HG03060 (cell line): ENCODE measurements around the gene ORM2.

Source experiments
- ATAC-seq: cut with Tn5 transposase; IDR thresholded peaks from one replicate; pipeline ENCODE4 v1.9.1; 2021; ENCODE audit warnings: low read depth, moderate number of reproducible peaks; ENCODE audit not compliant: unreplicated experiment

Gene ORM2

DNA sequence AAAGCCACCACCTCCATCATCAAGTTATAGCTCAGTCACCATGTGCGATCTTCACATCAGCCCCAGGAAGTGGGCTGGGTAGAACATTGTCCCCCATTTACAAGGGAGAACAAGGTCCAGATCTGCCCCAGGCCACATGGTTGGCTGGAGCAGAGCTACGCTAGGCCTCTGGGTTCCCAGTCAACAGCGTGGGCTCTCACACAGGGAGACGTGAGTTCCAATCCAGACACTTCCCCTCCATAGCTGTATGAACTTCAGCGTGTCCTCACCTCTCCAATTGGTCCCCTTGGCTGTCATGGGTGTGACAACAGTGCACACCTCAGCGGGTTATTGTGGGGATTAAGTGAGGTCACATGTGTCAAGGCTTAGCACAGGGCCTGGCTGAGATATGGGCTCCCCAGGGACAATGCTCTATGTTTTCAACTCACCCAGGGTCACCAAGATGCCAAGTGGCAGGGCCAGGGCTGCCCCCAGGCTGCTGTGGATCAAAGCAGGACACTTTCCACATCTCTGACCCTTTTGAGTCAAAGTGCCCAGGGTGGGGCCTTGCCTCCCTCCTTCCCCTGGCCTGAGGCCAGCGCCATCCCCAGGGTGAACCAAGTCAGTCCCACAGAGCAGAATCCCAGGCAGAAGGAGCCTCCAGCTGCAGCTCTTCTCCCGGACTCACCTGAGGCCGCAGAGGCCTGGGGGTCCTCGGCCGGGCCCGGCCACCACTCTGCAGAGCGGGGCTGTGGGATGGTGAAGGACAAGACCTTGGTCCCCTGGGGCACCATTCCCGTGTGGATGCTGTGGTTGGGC lies 38.3 kb downstream of the ORM2 start:
- ATAC-seq, result no peak

DNA sequence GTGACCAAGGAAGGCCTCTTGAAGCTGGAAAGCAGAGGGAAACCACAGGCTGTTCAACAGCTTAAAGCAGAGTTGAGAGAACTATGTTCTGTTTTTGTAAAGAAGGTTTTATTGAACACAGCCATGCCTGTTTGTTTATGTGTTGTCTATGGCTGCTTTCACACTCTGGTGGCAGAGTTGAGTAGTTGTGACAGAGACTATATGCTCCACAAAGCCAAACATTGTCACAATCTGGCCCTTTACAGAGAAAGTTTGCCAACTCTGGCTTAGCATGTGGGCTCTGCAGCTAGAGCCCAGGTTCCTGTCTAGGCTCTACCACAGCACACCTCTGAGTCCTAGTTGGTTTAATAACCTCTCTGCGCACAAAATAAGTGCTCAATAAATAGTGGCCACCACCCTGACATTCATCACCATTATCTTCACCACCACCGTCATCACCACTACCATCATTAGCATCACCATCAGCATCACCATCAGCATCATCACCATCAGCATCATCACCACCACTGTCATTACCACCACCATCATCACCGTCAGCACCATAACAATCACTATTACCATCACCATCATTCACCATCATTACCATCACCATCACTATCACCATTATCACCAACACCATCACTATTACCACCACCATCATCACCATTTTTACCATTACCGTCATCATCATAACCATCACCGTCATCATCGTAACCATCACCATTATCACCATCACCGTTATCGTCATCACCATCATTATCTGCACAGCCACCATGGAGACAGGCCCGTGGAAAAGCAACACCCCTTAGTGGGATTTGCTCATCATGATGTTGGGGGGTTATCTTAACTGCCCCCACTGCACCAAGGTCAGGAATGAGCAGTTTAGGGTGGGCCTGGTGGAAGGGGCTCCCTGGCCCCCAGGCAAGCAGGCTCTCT lies 39.8 kb downstream of the ORM2 start:
- no peak for ATAC-seq

DNA sequence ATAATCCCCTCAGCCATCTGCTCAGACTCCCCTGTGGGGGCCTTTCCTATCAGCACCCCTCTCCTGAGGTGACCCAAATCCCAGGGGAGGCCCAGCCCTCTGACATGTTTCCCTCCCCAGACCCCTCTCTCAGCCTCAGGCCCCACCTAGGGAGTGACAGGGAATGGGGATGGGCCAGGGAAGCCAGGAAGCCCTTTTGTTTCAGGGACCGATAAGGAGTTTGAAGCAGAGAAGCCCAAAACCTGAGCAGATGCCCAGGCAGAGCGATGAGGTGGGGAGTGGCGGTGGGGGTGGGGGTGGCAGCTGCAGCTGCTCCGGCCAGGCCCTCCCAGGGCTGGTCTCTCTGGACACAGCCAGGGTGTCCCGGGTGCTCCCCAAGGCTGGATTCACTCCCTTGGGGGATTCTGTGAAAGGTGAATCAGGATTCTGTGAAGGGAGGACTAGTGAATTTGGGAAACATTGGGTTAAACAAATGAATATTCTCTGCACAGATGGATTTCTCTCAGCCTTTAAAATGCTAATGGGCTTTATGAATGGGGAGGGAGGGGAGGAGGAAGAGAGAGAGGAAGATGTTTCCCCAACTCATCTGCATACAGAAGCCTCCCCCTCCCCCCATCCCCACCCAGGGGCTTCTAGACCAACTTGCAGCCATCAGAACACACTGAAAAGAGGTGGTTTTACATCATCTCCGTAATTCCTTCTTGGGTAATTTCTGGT lies 40.7 kb downstream of the ORM2 start:
- no peak for ATAC-seq

DNA sequence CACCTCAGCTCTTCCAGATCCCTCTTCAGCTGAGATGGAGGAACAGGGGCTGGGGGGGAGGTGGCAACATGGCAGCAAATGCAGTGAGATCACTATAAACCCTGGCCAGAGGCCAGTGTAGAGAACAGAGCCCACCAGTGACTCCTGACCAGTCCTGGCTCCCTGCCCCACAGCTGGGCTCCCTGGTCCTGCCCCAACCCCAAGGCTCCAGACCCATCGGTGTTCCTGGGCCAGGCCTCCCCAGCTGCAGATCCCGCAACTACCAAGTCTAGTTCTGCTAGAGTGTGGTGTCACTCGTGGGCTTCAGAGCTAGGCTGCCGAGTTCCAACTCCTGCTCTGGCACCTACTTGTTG lies 41.3 kb downstream of the ORM2 start:
- ATAC-seq, result no peak

DNA sequence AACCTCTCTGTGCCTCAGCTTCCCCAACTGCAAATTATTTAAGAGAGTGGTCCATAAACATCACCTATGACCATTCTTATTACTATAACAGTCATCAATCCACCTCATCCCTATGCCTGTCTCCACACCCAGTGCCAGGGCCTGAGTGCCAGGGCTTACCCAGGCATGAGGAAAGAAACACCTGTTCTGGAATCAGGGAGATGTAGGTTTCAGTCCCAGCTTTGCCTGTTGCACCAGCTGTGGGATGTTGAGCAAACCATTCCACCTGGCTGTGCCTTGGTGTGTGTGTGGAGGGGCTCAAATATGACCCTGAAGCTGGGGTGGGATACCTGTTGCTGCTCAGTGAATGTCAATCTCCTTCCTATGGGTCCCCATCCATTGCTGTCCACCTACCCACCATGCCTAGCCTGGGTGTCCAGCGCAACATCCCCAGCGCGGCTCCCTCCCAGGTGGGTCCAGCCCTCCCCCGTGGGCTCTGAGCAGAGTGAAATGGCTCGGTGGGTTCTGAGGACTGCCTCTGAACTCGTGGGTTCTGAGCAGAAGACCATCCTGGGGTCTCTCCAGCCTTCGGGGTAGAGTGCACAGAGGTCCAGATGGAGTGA lies 41.8 kb downstream of the ORM2 start:
- ATAC-seq, result no peak

DNA sequence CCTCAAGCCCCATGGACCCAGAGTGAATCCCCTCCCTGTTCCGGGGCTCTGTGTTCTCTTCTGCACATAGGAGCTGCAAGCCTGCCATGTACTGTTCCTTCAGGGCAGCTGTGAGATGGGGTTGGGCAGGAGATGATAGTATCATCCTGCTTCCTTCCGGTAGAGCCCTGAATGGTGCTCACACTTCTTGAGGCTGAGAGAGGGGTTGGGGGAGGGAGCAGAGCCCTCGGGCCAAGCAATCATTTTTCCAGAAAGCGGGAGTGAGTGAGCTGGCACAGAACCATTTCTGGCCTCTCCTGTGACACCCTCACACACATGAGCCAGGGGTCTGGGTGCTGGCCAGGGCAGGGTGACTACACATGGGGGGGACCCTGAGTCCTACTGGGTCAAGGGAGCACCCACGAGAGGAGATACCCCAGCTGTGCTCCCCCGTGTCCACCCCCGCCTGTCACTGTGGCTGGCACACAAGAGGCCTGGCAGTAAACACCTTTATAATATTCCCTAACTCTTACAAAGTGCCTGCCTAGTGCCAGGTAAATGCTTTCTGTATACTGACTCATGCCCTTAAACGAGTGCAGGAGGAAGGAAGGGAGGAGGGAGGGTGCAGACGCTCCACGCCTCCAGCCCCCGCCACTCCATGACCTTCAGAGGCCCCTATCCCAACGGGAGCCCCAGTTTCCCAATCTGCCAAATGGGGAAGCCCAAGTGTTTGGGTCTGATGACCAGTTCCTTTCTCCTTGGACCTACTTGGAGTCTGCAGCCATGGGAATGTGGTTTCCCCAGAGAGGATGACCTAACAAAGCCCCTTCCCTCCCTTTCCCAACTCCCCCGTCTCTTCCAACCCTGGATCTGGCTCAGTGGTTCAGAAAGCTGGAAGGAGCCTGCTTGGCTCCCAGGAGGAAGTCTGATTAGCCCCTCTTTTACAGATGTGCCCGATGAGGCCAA lies 42.6 kb downstream of the ORM2 start:
- ATAC-seq, result no peak

DNA sequence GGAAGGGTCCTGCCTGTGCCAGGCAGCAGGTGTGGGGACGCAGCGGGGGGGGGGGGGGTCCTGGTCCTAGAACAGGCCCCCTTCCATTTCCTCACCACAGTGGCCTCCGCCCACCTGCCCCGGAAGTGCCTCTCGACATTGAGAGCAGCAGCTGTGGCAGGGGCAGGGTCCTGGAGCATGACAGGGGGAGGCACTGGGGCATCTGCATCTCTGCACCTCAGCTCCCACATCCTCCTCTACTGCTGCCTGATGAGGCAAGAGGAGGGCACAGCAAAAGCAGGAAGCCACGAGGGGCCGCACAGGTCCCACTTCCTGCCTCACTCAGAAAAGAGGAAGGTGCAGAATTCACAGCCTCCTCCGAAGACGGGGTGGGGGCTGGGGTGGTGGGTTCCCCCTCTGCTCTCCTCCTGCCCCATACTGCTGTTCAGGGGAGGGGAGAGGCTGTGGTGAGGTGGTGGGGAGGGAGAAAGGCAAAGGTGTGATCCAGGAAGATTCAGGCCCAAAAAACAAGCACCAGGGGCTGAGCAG lies 43.3 kb downstream of the ORM2 start:
- ATAC-seq, result peak; percentile 68

DNA sequence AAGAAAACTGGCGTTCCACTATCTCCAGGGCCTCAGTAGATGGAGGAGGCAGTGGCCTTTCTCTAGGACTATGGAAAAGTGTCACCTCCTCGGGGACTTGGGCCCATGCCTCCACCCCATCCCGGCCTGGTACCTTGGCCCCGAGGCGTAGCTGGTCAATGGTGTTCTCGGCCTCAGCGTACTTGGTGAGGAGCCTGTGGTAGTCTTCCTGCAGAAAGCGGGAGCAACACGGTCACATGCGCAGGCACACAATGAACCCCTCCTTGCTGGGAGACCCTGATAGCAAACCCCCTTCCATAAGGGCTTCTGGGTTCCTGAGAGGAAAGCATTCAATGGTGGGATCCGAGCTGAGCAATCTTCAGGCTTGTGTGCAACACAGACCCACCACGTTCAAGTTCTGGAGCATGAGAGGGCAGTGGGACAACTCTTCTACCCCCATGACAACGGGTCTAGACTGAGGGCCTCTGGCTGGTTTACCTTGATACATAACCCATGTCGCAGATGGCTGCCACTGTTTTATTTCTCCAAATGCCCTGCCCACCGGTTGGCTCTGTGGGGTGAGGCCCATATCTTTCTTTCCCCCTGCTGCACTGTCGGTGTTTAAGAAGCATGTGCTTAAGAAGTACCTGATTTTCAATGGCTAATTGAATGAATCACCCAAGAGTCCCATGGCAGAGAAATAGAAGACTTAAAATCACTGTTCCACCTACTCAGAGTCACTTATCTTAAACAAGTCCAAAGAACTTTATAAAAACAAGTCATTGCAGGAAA lies 44.5 kb downstream of the ORM2 start:
- ATAC-seq, result no peak

DNA sequence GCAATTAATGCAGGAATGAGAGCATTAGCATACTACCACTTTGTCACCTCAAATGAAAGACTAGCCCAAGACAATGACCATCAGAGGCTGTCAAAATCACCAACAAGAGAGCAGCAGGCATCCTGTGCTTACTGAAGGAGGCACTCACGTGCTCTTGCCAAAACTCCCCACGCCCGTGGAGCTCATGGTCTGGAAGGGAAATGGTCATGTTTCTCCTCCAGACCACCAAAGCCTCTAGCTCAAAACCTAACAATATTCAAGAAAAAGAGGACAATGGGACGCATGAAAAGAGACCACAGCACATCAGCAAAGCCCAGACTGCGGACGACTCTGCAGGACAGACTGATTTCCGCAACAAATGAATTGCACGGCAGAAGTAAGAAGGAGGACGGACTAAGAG lies 45.3 kb downstream of the ORM2 start:
- ATAC-seq, result no peak

DNA sequence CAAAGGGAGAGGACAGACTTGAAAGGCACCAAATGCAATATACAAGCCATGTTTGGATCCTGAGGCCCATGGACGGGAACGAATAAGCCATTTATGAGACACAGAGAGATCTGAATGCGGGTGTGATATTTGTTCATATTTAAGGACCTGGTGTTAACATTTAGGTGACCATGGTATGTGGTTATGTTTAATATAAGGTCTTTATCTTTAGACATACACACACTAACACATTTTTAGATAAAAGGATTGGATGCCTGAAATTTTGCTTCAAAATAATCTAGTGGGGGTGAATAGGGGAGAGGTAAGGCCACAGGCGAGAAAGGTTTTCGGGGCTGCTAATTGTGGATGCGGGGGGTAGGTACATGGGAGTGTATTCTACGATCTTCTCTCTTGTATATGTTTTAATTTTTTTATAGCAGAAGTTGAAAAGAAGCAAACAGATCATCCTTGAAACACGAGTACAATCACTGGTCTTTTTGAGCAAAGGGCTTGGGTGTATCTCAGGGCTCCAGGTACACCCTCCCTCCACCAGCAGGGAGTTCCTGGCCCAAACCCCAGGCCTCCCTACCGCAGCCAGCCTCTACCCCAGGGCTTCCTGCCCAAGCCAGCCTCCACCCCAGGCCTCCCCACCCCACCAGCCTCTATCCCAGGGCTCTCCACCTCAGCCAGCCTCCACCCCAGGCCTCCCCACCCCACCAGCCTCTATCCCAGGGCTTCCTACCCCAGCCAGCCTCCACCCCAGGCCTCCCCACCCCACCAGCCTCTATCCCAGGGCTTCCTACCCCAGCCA lies 45.9 kb downstream of the ORM2 start:
- ATAC-seq, result no peak

DNA sequence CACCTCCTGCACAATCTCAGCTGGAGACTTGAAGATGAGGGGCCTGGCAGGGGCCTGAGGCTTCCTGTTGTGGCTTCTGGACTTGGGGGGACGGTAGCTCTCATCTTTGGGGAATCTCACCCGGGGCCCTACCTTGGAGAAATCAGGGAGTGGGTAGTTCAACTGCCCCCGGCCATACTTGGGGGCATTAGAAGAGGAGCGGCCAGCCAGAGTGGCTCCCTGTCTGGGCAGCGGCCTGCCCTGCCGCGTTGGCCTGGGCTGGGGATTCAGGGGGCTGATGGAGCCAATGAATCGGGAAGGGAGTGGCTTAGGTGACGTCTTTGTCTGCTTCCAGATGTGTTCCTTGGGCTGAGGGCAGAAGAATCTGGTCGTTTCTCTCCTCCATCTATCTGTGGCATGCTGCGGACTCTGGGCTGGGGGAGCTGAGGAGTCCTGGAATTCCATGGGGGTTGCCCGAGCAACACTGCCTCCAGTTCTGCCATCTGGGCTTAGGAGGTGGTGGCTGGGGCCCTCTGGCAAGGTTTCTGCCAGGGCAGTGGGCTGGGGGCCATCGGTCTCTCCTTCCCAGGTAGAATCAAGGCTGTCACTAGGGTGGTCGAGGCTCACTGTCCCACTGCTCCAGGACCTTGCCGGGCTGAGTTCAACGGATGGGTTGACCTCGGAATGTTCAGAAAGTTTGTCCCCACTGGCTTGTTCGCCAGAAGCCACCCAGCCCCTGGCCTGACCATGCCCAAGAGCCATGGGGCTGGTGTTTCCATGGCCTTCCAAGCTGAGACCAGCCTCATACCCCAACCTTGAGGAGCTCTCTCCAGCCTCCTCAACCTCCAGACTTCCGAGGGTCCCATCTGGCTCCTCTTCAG lies 47.1 kb downstream of the ORM2 start:
- ATAC-seq, result no peak

DNA sequence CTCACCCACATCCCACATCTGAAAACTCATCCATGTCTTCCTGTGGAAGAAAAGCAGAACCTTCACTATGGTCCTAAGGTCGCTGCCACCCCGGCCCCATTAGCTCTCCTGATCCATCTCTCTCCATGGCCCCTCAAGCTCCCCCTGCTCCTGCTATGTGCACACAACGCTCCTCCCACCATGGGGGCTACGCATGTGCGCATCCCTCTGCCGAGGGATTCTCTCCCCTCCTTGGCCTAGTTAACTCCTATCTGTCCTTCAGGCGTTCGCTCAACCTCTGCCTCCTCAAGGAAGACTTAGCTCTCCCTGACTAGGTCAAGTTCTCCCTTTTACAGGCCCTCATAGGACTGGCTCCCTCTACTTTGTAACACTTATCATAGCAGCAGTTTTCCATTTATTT lies 48.3 kb downstream of the ORM2 start:
- ATAC-seq, result no peak

DNA sequence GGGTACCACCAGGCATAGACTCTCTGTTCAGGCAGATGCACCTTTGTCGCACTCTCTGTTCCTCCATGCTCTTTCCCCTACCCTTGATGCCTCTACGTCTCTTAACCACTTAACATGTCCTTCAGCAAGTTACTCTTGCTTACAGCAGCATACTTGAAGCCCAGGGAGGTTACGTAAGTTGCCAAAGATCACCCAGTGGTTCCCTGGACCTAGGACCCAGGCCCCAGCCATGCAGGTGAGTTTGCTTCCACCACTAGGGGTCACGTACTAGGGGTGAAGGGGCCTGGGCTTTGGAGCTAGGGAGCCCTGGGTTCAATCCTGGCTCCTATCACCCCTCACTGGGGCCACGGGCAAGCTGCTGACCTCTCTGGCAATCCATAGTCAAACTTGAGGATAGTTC lies 49.2 kb downstream of the ORM2 start:
- ATAC-seq, result no peak
